Urothelium cell line (cell line): ENCODE measurements around the gene TSPAN17.
A peak's percentile ranks its signal among the peaks of the same experiment; 100 is the strongest.
"Not testable (repeated sequence)": the region's sequence is repeated elsewhere in the genome, so short reads cannot be mapped to it uniquely, and the experiment has no call there.

Experiments
- DNase-seq: peaks from one replicate; pipeline ENCODE4 v3.0.0; 2011; ENCODE audit warnings: low spot score, mixed read lengths
- FAIRE-seq: peaks from 2 replicates; lab custom pipeline; 2011; peaks lifted over from hg19 to GRCh38; lab: Jason Lieb, UNC

TSPAN17 gene

DNA sequence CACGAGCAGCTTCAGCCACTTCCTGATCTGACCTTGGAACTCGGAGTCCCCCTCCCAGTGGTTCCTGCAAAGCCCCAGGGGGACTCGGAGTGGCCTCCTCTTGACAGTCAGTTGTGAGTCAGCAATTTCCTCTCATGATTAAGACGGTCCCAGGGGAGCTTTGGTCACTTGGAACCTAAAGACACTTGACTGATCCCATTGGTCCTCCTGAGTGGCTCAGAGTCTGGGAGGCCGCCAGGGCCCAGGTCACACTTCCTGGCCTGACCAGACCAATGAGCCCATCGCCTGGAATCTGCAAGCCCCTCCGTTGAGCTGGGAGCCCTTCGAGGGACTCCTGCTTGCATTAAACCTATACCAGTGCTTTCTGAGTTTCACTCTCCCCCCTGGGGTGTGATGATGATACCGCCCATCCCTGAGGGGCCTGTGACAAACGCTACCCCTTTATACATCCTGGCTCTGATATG lies 29.1 kb downstream of the TSPAN17 start:
- no peak for FAIRE-seq

GRCh38 chr5:176677209-176677939 lies 30.1 kb downstream of the TSPAN17 start:
- no peak for FAIRE-seq
- DNase-seq: no peak

More for the DNA sequence above, 29.1 kb downstream of the TSPAN17 start:
- DNase-seq: peak; percentile 41

DNA sequence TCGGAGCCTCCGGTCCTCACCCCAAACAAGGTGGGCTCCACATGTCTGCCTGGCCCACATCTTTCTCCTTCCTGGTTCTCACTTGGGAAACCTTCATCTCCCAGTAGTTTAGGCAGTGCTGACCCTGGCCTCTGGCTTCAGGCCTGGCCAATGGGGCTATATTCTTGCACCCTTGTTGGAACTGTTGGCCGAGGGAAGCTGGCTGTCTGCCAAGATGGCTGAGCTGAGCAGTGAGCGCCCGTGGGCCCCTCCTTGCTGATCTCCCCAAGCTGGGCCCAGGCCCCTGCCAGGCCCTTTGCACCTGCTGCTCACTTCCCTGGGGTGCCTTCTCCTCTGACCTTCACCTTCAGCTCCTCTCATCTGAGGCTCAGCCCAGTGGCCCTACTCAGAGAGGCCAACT lies 31.3 kb downstream of the TSPAN17 start:
- no peak for DNase-seq
- FAIRE-seq: no peak

- no peak for DNase-seq
- FAIRE-seq: no peak
Measured at GRCh38 chr5:176679365-176680225, 32.3 kb downstream of the TSPAN17 start.

DNA sequence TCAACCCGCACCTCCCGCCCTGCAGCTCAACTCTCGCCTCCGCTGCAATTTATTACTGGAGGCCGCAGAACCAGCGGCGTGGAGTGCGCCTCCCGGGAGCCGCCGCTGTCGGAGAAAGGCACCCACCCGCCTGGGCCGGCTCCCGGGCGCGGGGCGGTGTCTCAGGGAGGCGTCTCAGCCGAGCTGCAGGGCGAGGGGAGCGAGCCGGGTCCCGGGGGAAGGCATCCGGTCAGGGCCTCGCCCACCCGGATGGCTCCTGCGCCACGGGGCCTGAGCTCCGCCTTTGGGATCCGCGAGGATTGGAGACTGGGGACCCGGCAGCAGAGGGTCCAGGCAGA lies 32.9 kb downstream of the TSPAN17 start:
- FAIRE-seq: no peak

GRCh38 chr5:176682016-176682531 lies 34.8 kb downstream of the TSPAN17 start:
- DNase-seq (no peak), FAIRE-seq (no peak)

More for the DNA sequence above, 32.9 kb downstream of the TSPAN17 start:
- no peak for DNase-seq

GRCh38 chr5:176685010-176685409 lies 37.7 kb downstream of the TSPAN17 start:
- DNase-seq: no peak
- no peak for FAIRE-seq

- FAIRE-seq (no peak), DNase-seq (no peak)
Measured at GRCh38 chr5:176687247-176687646, 40.0 kb downstream of the TSPAN17 start.

DNA sequence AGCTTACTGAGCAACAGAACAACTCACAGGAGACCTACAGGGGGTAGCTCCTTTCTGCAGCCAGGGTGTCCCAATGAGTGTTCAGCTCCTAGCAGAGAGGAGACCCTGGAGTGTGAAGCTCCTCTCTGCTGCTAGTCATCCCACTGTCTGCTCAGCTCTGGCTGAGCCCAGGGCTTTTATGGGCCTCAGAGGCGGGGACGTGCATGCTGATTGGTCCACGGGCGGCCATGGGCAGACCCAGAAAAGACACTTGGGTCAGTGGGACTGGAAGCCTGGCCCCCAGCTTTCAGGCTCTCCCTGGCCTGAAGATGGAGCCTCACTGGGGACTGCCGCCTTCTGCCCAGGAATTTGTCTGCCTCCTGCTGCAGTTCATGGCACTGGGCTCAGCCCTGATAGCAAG lies 40.6 kb downstream of the TSPAN17 start:
- FAIRE-seq: no peak
- DNase-seq: no peak

- no peak for FAIRE-seq
Measured at GRCh38 chr5:176690911-176691310, 43.6 kb downstream of the TSPAN17 start.

DNA sequence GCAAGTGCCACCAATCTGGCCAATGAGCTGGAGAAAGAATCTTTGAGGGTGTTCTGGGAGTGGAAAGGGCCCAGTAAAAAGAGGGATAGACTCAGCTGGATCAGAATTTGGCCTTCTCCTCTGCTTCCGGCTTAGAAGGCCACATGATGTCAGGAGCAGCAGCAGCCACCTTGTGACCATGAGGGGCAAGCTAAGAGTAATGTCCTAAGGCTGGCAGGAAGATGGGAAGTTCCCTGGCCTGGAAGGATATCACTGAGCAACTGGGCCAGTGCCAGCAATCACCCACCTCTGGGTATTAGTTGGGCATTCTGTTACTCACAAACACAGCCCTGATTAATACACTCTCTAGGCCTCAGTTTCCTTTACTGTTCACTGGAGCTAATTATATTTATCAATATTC lies 44.2 kb downstream of the TSPAN17 start:
- DNase-seq: no peak

More at GRCh38 chr5:176690911-176691310, 43.6 kb downstream of the TSPAN17 start:
- DNase-seq: no peak

GRCh38 chr5:176692326-176692725 lies 45.0 kb downstream of the TSPAN17 start:
- no peak for FAIRE-seq
- no peak for DNase-seq

More for the DNA sequence above, 44.2 kb downstream of the TSPAN17 start:
- FAIRE-seq: no peak

GRCh38 chr5:176692839-176693476 lies 45.7 kb downstream of the TSPAN17 start:
- FAIRE-seq (no peak), DNase-seq (no peak)

DNA sequence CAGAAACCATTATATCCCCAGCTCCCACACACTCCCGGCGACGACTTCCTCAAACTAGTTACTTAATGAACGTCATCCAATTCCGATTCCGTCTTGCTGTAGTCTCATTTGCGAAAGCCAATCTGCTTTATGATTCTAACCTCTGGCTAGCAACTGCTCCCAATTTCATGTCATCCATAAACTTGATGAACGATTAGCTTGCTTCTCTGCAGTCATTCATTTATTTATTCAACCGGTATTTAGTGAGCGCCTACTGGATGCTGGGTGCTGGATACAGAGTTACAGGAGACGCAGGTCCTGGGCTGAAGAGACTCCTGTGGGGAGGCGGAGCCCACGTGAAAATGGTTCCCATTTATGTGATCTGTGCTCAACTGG lies 46.2 kb downstream of the TSPAN17 start:
- FAIRE-seq (no peak), DNase-seq (no peak)

- FAIRE-seq (no peak), DNase-seq (no peak)
Measured at GRCh38 chr5:176694146-176694545, 46.9 kb downstream of the TSPAN17 start.

DNA sequence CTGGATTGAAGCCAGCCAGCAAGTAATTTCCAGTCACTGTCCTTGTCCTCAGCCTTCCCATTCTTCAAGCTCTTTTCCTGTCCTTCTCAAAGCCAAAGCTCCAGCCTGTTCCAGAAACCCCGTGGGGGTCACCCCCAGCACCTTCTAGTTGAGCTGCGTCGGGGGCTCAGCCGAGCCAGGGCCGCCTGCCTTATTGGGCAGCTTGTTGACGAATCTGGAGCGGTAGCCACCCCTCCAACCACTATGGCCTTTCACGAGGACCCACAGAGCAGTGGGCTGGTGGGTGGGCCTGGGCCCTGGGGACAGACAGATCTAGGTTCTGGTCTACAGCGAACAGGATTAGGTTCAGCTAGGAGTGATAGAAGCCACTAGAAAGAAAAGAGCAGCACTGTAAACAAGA lies 47.3 kb downstream of the TSPAN17 start:
- no peak for FAIRE-seq

GRCh38 chr5:176695073-176695472 lies 47.8 kb downstream of the TSPAN17 start:
- DNase-seq: no peak
- FAIRE-seq: no peak

More for the DNA sequence above, 47.3 kb downstream of the TSPAN17 start:
- DNase-seq: no peak

DNA sequence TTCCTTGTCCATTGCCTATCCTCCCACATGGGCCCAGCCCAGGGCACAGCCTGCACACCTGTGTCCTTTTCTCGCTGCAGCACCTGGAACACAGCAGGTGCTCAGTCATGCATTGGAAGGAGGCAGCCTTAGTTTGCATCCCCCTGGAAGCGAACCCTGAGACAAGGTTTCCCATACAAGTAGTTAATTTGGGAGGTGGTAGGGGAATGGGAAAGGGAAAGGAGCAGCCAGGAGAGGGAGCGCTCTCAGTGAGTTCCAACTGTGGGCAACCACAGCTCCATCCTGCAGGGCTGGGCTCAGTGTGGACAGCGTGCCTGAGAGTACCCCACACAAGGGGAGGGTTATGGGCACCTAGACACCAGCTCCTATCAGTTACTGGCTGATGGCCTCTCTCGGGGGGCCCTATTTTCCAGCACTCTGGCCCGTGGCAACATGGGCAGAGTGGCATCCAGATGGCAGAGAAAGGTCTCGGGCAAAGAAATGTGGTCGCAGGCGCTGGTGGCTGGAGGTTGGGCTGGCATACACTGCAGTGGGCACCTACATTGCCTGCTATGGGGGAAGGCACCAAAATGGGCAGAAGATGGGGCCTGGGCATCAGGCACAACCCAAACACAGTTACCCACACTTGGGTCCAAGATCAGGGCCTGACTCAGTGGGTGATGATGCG lies 50.1 kb downstream of the TSPAN17 start:
- DNase-seq (no peak), FAIRE-seq (no peak)

- no peak for DNase-seq
- FAIRE-seq: no peak
Measured at GRCh38 chr5:176697934-176698538, 50.8 kb downstream of the TSPAN17 start.

DNA sequence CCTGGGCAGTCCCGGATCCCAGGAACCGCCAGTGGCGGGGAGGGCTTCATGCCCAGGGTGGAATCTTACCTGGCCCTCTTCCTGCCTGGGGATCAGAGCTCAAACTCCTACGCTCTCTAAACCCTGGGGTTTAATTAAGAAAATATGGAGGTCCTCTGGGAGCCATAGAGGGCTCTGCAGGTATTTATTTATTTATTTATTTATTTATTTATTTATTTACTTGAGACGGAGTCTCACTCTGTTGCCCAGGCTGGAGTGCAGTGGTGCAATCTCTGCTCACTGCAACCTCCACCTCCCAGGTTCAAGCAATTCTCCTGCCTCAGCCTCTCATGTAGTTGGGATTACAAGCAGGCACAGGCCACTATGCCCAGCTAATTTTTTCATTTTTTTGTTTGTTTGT lies 52.2 kb downstream of the TSPAN17 start:
- DNase-seq, FAIRE-seq: not testable (repeated sequence)
